Adrenal gland (tissue), 5 donors: ENCODE data around the gene CGREF1.

ENCODE experiments used
- CTCF ChIP-seq, 6 experiments: fragments of 450-650 bp in 4 of 6; fragments of 200-600 bp in 2 of 6; sonication (generic) in 1 of 6; IDR thresholded peaks; 1 replicate in 5 of 6; 2 replicates in 1 of 6; pipeline versions ENCODE4 v1.5.1 to v1.8.0; 2016 to 2021; ENCODE audit warnings: antibody characterized with exemption in 6 of 6, mild to moderate bottlenecking in 2 of 6, moderate library complexity in 1 of 6
- POLR2A ChIP-seq, 2 donors: fragments of 450-650 bp; IDR thresholded peaks; one replicate each; pipeline ENCODE4 v1.6.1; 2017; ENCODE audit warnings: antibody characterized with exemption in 2 of 2, mild to moderate bottlenecking in 2 of 2, moderate library complexity in 1 of 2
- donor health status: DM: no; HTN: no; CAD: no.

GRCh38 chr2:27136751-27137150 is 17.8 kb upstream of the CGREF1 start:
- TF ChIP-seq CTCF (IDR thresholded peaks at IDR 0.05) (no peak), POLR2A (IDR thresholded peaks at IDR 0.05) (no peak)
